ENCODE data around the gene ACHE. TPM values are rescaled to one million over a fixed set of nuclear protein-coding genes. Genes with fewer than 3 reads are reported as not detected.
"Not testable (repeated sequence)": the region's sequence is repeated elsewhere in the genome, so short reads cannot be mapped to it uniquely, and the experiment has no call there.

The ACHE gene
- total and polyA plus RNA-seq, 8 donors, result 0.25 to 2.4 (median 0.43) TPM; not detected in 3

- no peak for TF ChIP-seq POLR2A (IDR thresholded peaks at IDR 0.05)
- no peak for TF ChIP-seq EP300 (IDR thresholded peaks at IDR 0.05)
- no peak for TF ChIP-seq CTCF (IDR thresholded peaks at IDR 0.05)
- Histone ChIP-seq H3K4me1 (no peaks in the 10 kb centered on the region), H3K9me3 (peaks cover 0 to 9% (median 0%) of the 10 kb centered on the region in 4 donors), H3K4me3 (no peak overlapping the region), H3K27ac (no peak overlapping the region), H3K27me3 (peaks cover 0 to 23% (median 0%) of the 10 kb centered on the region in 3 donors), H3K36me3 (no peaks in the 10 kb centered on the region)
- WGBS, 5 donors, result 38 to 54% (median 48%) methylated on average over 4 of the region's 4 CpGs
- DNase-seq, result no peak
- intact Hi-C loops (cut with DNase I; ENCODE audit: low total_unique reads), result no loop called here
Observed at GRCh38 chr7:100933734-100934133, 38.0 kb upstream of the ACHE start.

GRCh38 chr7:100929808-100930174 lies 34.1 kb upstream of the ACHE start:
- 94 to 100% (median 96%) methylated on average over 1 of the region's 1 CpG for WGBS, 5 donors
- Histone ChIP-seq H3K27me3 (peaks cover 0 to 18% (median 0%) of the 10 kb centered on the region in 3 donors), H3K9me3 (peaks cover 0 to 9% (median 0%) of the 10 kb centered on the region in 4 donors), H3K4me3 (no peak overlapping the region), H3K4me1 (no peaks in the 10 kb centered on the region), H3K27ac (no peak overlapping the region), H3K36me3 (no peaks in the 10 kb centered on the region)
- DNase-seq, result no peak
- intact Hi-C loops (cut with DNase I; ENCODE audit: low total_unique reads), result no loop called here
- TF ChIP-seq POLR2AphosphoS5 (IDR thresholded peaks at IDR 0.05) (no peak), CTCF (IDR thresholded peaks at IDR 0.05) (no peak), EP300 (IDR thresholded peaks at IDR 0.05) (no peak), POLR2A (IDR thresholded peaks at IDR 0.05) (no peak)

GRCh38 chr7:100923616-100924015 lies 27.9 kb upstream of the ACHE start:
- 48 to 60% (median 51%) methylated on average over 4 of the region's 4 CpGs for WGBS, 5 donors
- H3K36me3 ChIP-seq; H3K4me3 ChIP-seq; H3K9me3 ChIP-seq; H3K4me1 ChIP-seq; DNase-seq; intact Hi-C loops (cut with DNase I; ENCODE audit: low total_unique reads); H3K27ac ChIP-seq; H3K27me3 ChIP-seq: not testable (repeated sequence)

- no peak for TF ChIP-seq POLR2A (IDR thresholded peaks at IDR 0.05)
- TF ChIP-seq POLR2AphosphoS5 (IDR thresholded peaks at IDR 0.05), result no peak
- no peak for TF ChIP-seq EP300 (IDR thresholded peaks at IDR 0.05)
- no peak for TF ChIP-seq CTCF (IDR thresholded peaks at IDR 0.05)
- no peak for DNase-seq
- no peak overlapping the region for H3K4me3 ChIP-seq
- H3K36me3 ChIP-seq, result no peaks in the 10 kb centered on the region
- H3K9me3 ChIP-seq, result no peaks in the 10 kb centered on the region
- H3K4me1 ChIP-seq, result peaks cover 0 to 5% (median 0%) of the 10 kb centered on the region in 4 donors
- peaks cover 0 to 6% (median 0%) of the 10 kb centered on the region in 3 donors for H3K27me3 ChIP-seq
- intact Hi-C loops (cut with DNase I; ENCODE audit: low total_unique reads), result no loop called here
- H3K27ac ChIP-seq, result no peak overlapping the region
Observed at GRCh38 chr7:100921039-100921438, 25.4 kb upstream of the ACHE start.

- H3K4me1 ChIP-seq; H3K9me3 ChIP-seq; H3K27me3 ChIP-seq; H3K4me3 ChIP-seq; DNase-seq; H3K36me3 ChIP-seq; intact Hi-C loops (cut with DNase I; ENCODE audit: low total_unique reads); H3K27ac ChIP-seq: not testable (repeated sequence)
- WGBS, 5 donors, result 72 to 75% (median 72%) methylated on average over 9 of the region's 9 CpGs
Observed at GRCh38 chr7:100919779-100920437, 24.2 kb upstream of the ACHE start.

GRCh38 chr7:100919335-100919734 lies 23.6 kb upstream of the ACHE start:
- intact Hi-C loops (cut with DNase I; ENCODE audit: low total_unique reads); H3K4me3 ChIP-seq; H3K27ac ChIP-seq; H3K9me3 ChIP-seq; DNase-seq; H3K36me3 ChIP-seq; H3K27me3 ChIP-seq; H3K4me1 ChIP-seq: not testable (repeated sequence)
- WGBS, 5 donors, result 82 to 91% (median 86%) methylated on average over 5 of the region's 5 CpGs
